IMR-90 (cell line): Measurements from ENCODE around the gene PIMREG. TPM values are rescaled to one million over a fixed set of nuclear protein-coding genes. Genes with fewer than 3 reads are reported as not detected.

Experiments used
- ATAC-seq: fragments of 200-7000 bp; cut with Tn5 transposase; 2 replicates; pipeline ENCODE4 v1.9.1; 2020; ENCODE audit warnings: low read depth, mild to moderate bottlenecking, moderate library complexity
- BruUV-seq: library from RNA; stranded (reverse); fragments of 400-500 nt; replicated peaks from 2 replicates; lab custom pipeline; 2021; lab: Mats Ljungman, UMichigan
- CTCF ChIA-PET: fragments of 300-600 bp; formaldehyde crosslinking; extraction: SDS; loops from one replicate; lab custom pipeline; 2021; ENCODE audit warnings: antibody characterized with exemption; lab: Yijun Ruan, JAX
- POLR2A ChIA-PET: fragments of 300-600 bp; sonication (Branson Sonifier 250); formaldehyde crosslinking; loops from one replicate; lab custom pipeline; 2022; ENCODE audit warnings: antibody characterized with exemption; ENCODE audit not compliant: unreplicated experiment; lab: Charles Lee
- DNase-seq: peaks from one replicate; pipeline ENCODE4 v3.0.0; 2013
- H2AFZ ChIP-seq: replicated peaks from 2 replicates; pipeline ENCODE3; 2013; ENCODE audit warnings: low read length, mild to moderate bottlenecking; ENCODE audit not compliant: poor library complexity
- H2AK5ac ChIP-seq: 2 replicates; pipeline ENCODE4 v1.6.1; 2013; ENCODE audit warnings: low read depth, low read length, inconsistent platforms
- H2AK9ac ChIP-seq: replicated peaks from 2 replicates; pipeline ENCODE3; 2013; ENCODE audit warnings: mild to moderate bottlenecking, low read depth, low read length, moderate library complexity; ENCODE audit not compliant: poor library complexity
- H2BK120ac ChIP-seq: 2 replicates; pipeline ENCODE4 v1.6.1; 2013; ENCODE audit warnings: low read depth, low read length, inconsistent platforms
- H2BK15ac ChIP-seq: 3 replicates; pipeline ENCODE4 v1.6.1; 2013; ENCODE audit warnings: low read depth, low read length, inconsistent platforms
- H2BK20ac ChIP-seq: 2 replicates; pipeline ENCODE4 v1.6.1; 2013; ENCODE audit warnings: low read depth, mild to moderate bottlenecking, inconsistent platforms, low read length, moderate library complexity
- H2BK5ac ChIP-seq: 2 replicates; pipeline ENCODE4 v1.6.1; 2013; ENCODE audit warnings: mild to moderate bottlenecking, low read depth, low read length, inconsistent platforms; ENCODE audit not compliant: poor library complexity, severe bottlenecking
- H3K14ac ChIP-seq: replicated peaks from 2 replicates; pipeline ENCODE4 v1.6.1; 2013; ENCODE audit warnings: low read depth, low read length, inconsistent platforms
- H3K18ac ChIP-seq: 2 replicates; pipeline ENCODE4 v1.6.1; 2013; ENCODE audit warnings: low read depth, low read length, control low read depth
- H3K23ac ChIP-seq: 2 replicates; pipeline ENCODE4 v1.6.1; 2013; ENCODE audit warnings: low read depth, low read length, inconsistent platforms
- H3K27ac ChIP-seq: 2 replicates; pipeline ENCODE4 v1.5.1; 2013; ENCODE audit warnings: mild to moderate bottlenecking, control low read depth, low read length; ENCODE audit not compliant: insufficient read depth
- H3K27me3 ChIP-seq: 2 replicates; pipeline ENCODE4 v1.6.1; 2013; ENCODE audit warnings: low read length; ENCODE audit not compliant: control insufficient read depth, insufficient read depth
- H3K36me3 ChIP-seq: 2 replicates; pipeline ENCODE4 v1.6.1; 2013; ENCODE audit warnings: low read length, mixed read lengths; ENCODE audit not compliant: control insufficient read depth, insufficient read depth
- H3K4ac ChIP-seq: 2 replicates; pipeline ENCODE4 v1.6.1; 2013; ENCODE audit warnings: low read depth, low read length, inconsistent platforms
- H3K4me1 ChIP-seq: 2 replicates; pipeline ENCODE4 v1.6.1; 2013; ENCODE audit warnings: low read length, mixed read lengths; ENCODE audit not compliant: control insufficient read depth, insufficient read depth
- H3K4me2 ChIP-seq: 2 replicates; pipeline ENCODE4 v1.6.1; 2013; ENCODE audit warnings: low read depth, mild to moderate bottlenecking, control low read depth, low read length, moderate library complexity
- H3K4me3 ChIP-seq: 2 replicates; pipeline ENCODE4 v1.5.1; 2013; ENCODE audit warnings: low read depth, mild to moderate bottlenecking, control low read depth, low read length, moderate library complexity; ENCODE audit not compliant: insufficient read depth
- H3K56ac ChIP-seq: 2 replicates; pipeline ENCODE4 v1.6.1; 2013; ENCODE audit warnings: low read length, inconsistent platforms; ENCODE audit not compliant: insufficient read depth; ENCODE audit errors: extremely low read depth
- H3K79me1 ChIP-seq, 2 experiments: 2 replicates each; pipeline ENCODE4 v1.6.1; 2013; ENCODE audit warnings: low read length in 2 of 2, inconsistent platforms in 1 of 2, low read depth in 1 of 2
- H3K9ac ChIP-seq: 2 replicates; pipeline ENCODE4 v1.6.1; 2013; ENCODE audit warnings: low read depth, low read length, control low read depth
- H3K9me1 ChIP-seq: 2 replicates; pipeline ENCODE4 v1.6.1; 2013; ENCODE audit warnings: low read length, inconsistent platforms; ENCODE audit not compliant: insufficient read depth
- H3K9me3 ChIP-seq: 2 replicates; pipeline ENCODE4 v1.6.1; 2013; ENCODE audit warnings: low read length; ENCODE audit not compliant: control insufficient read depth, insufficient read depth
- H4K20me1 ChIP-seq: 2 replicates; pipeline ENCODE4 v1.6.1; 2013; ENCODE audit warnings: low read length, inconsistent platforms; ENCODE audit not compliant: insufficient read depth
- H4K5ac ChIP-seq: 2 replicates; pipeline ENCODE4 v1.6.1; 2013; ENCODE audit warnings: mild to moderate bottlenecking, low read depth, low read length, control low read depth
- H4K8ac ChIP-seq, 2 experiments: 2 replicates each; pipeline ENCODE4 v1.6.1; 2013; ENCODE audit warnings: low read depth in 2 of 2, low read length in 2 of 2, control low read depth in 1 of 2, inconsistent platforms in 1 of 2
- H4K91ac ChIP-seq: 2 replicates; pipeline ENCODE4 v1.6.1; 2013; ENCODE audit warnings: low read depth, low read length, inconsistent platforms; ENCODE audit not compliant: insufficient read depth
- CEBPB ChIP-seq: IDR thresholded peaks from 2 replicates; pipeline ENCODE4 v1.6.1; 2012; ENCODE audit warnings: low read depth, low read length, improper control_type of control experiment
- CHD1 ChIP-seq: IDR thresholded peaks from 2 replicates; pipeline ENCODE4 v1.6.1; 2012; ENCODE audit warnings: low read depth, low read length, improper control_type of control experiment
- FOS ChIP-seq: fragments of 150-350 bp; IDR thresholded peaks from 2 replicates; pipeline ENCODE4 v1.6.1; 2016; ENCODE audit warnings: low read depth, low read length
- MAFK ChIP-seq: IDR thresholded peaks from 2 replicates; pipeline ENCODE4 v1.6.1; 2012; ENCODE audit warnings: low read depth, low read length, improper control_type of control experiment
- MAZ ChIP-seq: IDR thresholded peaks from 2 replicates; pipeline ENCODE4 v1.6.1; 2012; ENCODE audit warnings: low read depth, mild to moderate bottlenecking, low read length, improper control_type of control experiment, moderate library complexity, borderline replicate concordance
- NFE2L2 ChIP-seq: fragments of 150-350 bp; IDR thresholded peaks from 2 replicates; pipeline ENCODE4 v1.6.1; 2016; ENCODE audit warnings: low read depth, mild to moderate bottlenecking, low read length
- POLR2A ChIP-seq: IDR thresholded peaks from 2 replicates; pipeline ENCODE4 v1.6.1; 2012; ENCODE audit warnings: mild to moderate bottlenecking, low read depth, low read length
- RAD21 ChIP-seq: IDR thresholded peaks from 2 replicates; pipeline ENCODE4 v1.6.1; 2012; ENCODE audit warnings: low read length, improper control_type of control experiment
- RCOR1 ChIP-seq: IDR thresholded peaks from 2 replicates; pipeline ENCODE4 v1.6.1; 2012; ENCODE audit warnings: mild to moderate bottlenecking, low read length, improper control_type of control experiment; ENCODE audit not compliant: insufficient replicate concordance
- SMC3 ChIP-seq: fragments of 150-350 bp; IDR thresholded peaks from 2 replicates; pipeline ENCODE4 v1.6.1; 2016; ENCODE audit warnings: low read depth, mild to moderate bottlenecking, antibody characterized with exemption, low read length, moderate library complexity
- WGBS, 2 experiments: methylation state at CpG; one replicate each; pipeline versions ENCODE4 v1.1.5 to v1.1.7; 2013; ENCODE audit warnings: missing lambda C conversion rate in 2 of 2; ENCODE audit not compliant: insufficient read length in 1 of 2; ENCODE audit errors: extremely low coverage in 2 of 2; 5-methylcytosine and 5-hydroxymethylcytosine counted together
- dilution Hi-C: fragments of 300-500 bp; cut with HindIII; formaldehyde crosslinking; loops from one replicate; pipeline ENCODE4 v1.14.3; 2018; ENCODE audit warnings: low sequenced_read_pairs; ENCODE audit not compliant: unreplicated experiment
- in situ Hi-C: fragments of 300-500 bp; cut with MboI; formaldehyde crosslinking; loops from 3 replicates; pipeline ENCODE4 v1.14.3; 2019; ENCODE audit warnings: low sequenced_read_pairs, inconsistent platforms, mixed read lengths
- intact Hi-C: fragments of 100-400 bp; cut with micrococcal nuclease; formaldehyde crosslinking; loops from 2 replicates; pipeline ENCODE4 v1.10.0; 2022
- polyA plus RNA-seq, 3 experiments: library from polyadenylated mRNA; depleted of rRNA; stranded (reverse); fragments of >200 nt; gene quantifications; 2 replicates each; pipeline ENCODE4 v1.2.3, GENCODE V29; 2012; ENCODE audit warnings: low replicate concordance in 1 of 3
- total RNA-seq: library from RNA; depleted of rRNA; stranded (reverse); fragments of >200 nt; gene quantifications from 2 replicates; pipeline ENCODE4 v1.2.3, GENCODE V29; 2012
- TF ChIP-seq, protein P1 (sequence below): fragments of 150-350 bp; IDR thresholded peaks from 2 replicates; pipeline ENCODE4 v1.6.1; 2016; ENCODE audit warnings: low read depth, mild to moderate bottlenecking, low read length, moderate library complexity, borderline replicate concordance
- TF ChIP-seq, protein P2 (sequence below): conservative IDR thresholded peaks from 2 replicates; pipeline ENCODE4 v1.5.1; 2012; ENCODE audit warnings: mild to moderate bottlenecking, low read depth, low read length, improper control_type of control experiment

The PIMREG gene
- total and polyA plus RNA-seq, 2 of the 4 experiments (the other 2 are of a cell fraction): 21.5 to 25.9 TPM

GRCh38 chr17:6435051-6435450 lies 9.2 kb upstream of the PIMREG start, which contains the start of gene AIPL1:
Gene AIPL1, minus strand, starts transcription at chr17:6435121. Its CDS starts 17 bp downstream, at chr17:6435104.
- no CpG with 5 or more reads among the region's 16 CpGs for WGBS, 2 experiments
- Histone ChIP-seq H3K9ac (no peak within 1 kb of the TSS), H3K4me1 (no peaks in the 10 kb centered on the region), H3K23ac (no peak within 1 kb of the TSS), H2AK5ac (no peak within 1 kb of the TSS), H3K36me3 (no peaks in the 10 kb centered on the region), H4K20me1 (no peaks in the 10 kb centered on the region), H3K79me1 (no peaks in the 10 kb centered on the region), H3K9me1 (no peaks in the 10 kb centered on the region), H3K14ac (no peak within 1 kb of the TSS), H3K27me3 (peaks cover 10% of the 10 kb centered on the region), H4K91ac (no peak within 1 kb of the TSS), H2BK5ac (no peak within 1 kb of the TSS), H4K8ac (no peak within 1 kb of the TSS), H2AK9ac (no peak within 1 kb of the TSS), H3K4me3 (no peak within 1 kb of the TSS), H3K56ac (no peak within 1 kb of the TSS), H2AFZ (no peak within 1 kb of the TSS), H3K18ac (no peak within 1 kb of the TSS), H3K4ac (no peak within 1 kb of the TSS), H2BK15ac (no peak within 1 kb of the TSS), H3K27ac (no peak within 1 kb of the TSS), H2BK20ac (no peak within 1 kb of the TSS), H2BK120ac (no peak within 1 kb of the TSS), H4K5ac (no peak within 1 kb of the TSS), H3K9me3 (peaks cover 3% of the 10 kb centered on the region), H3K4me2 (no peak within 1 kb of the TSS)
- ATAC-seq (no peak), DNase-seq (no peak)
- BruUV-seq: no TSS peak
- ChIA-PET POLR2A (no interaction called here), CTCF (no interaction called here)
- TF ChIP-seq CEBPB (no peak), MAZ (no peak), RCOR1 (no peak), CHD1 (no peak), POLR2A (no peak), SMC3 (no peak), MAFK (no peak), FOS (no peak), NFE2L2 (no peak), RAD21 (no peak)
- TF ChIP-seq, protein P1, sequence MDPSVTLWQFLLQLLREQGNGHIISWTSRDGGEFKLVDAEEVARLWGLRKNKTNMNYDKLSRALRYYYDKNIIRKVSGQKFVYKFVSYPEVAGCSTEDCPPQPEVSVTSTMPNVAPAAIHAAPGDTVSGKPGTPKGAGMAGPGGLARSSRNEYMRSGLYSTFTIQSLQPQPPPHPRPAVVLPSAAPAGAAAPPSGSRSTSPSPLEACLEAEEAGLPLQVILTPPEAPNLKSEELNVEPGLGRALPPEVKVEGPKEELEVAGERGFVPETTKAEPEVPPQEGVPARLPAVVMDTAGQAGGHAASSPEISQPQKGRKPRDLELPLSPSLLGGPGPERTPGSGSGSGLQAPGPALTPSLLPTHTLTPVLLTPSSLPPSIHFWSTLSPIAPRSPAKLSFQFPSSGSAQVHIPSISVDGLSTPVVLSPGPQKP: no peak
- TF ChIP-seq, protein P2, sequence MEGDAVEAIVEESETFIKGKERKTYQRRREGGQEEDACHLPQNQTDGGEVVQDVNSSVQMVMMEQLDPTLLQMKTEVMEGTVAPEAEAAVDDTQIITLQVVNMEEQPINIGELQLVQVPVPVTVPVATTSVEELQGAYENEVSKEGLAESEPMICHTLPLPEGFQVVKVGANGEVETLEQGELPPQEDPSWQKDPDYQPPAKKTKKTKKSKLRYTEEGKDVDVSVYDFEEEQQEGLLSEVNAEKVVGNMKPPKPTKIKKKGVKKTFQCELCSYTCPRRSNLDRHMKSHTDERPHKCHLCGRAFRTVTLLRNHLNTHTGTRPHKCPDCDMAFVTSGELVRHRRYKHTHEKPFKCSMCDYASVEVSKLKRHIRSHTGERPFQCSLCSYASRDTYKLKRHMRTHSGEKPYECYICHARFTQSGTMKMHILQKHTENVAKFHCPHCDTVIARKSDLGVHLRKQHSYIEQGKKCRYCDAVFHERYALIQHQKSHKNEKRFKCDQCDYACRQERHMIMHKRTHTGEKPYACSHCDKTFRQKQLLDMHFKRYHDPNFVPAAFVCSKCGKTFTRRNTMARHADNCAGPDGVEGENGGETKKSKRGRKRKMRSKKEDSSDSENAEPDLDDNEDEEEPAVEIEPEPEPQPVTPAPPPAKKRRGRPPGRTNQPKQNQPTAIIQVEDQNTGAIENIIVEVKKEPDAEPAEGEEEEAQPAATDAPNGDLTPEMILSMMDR: no peak
- intact Hi-C loops: loop anchor here (10.0 kb wide), 1 partner anchor 1190 kb away; no protein-coding TSS in a partner anchor
- dilution Hi-C loops: no loop called here
- in situ Hi-C loops: loop anchor here (25.0 kb wide), 1 partner anchor 1198 kb away; the partner anchor contains the start of gene SCIMP
